ENCODE data around the gene GTPBP3.

The GTPBP3 gene

DNA sequence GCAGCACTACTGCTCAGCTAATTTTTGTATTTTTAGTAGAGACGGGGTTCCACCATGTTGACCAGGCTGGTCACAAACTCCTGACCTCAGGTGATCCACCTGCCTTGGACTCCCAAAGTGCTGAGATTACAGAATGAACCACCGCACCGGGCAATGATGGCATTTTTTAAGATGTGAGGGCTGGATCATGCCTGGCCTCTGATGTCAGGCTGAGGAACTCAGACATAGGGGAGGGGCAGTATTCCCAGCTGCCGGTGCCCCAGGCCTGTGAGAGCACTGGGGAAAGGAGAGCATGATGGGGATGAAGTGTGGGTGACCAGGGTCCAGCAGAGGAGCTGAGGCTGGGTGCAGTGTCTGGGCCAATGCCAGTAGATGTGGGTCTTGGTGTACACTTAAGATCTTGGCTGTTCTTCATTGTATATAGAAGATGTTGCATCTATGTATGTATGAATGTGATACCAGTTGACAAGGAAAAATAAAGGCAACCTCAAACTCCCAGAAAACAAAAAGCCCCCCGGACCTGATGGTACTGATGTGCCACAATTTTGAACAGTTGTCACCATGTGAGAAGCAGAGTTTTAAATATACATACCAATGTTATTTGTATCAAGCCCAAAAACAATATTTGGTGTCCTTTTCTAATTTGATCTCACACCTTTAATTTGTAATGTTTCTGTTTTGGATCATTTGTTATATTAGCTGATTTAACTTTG is 43.2 kb downstream of the GTPBP3 start:
- no peak for DNase-seq (ENCODE audit: low read depth in 2 of 2)

DNA sequence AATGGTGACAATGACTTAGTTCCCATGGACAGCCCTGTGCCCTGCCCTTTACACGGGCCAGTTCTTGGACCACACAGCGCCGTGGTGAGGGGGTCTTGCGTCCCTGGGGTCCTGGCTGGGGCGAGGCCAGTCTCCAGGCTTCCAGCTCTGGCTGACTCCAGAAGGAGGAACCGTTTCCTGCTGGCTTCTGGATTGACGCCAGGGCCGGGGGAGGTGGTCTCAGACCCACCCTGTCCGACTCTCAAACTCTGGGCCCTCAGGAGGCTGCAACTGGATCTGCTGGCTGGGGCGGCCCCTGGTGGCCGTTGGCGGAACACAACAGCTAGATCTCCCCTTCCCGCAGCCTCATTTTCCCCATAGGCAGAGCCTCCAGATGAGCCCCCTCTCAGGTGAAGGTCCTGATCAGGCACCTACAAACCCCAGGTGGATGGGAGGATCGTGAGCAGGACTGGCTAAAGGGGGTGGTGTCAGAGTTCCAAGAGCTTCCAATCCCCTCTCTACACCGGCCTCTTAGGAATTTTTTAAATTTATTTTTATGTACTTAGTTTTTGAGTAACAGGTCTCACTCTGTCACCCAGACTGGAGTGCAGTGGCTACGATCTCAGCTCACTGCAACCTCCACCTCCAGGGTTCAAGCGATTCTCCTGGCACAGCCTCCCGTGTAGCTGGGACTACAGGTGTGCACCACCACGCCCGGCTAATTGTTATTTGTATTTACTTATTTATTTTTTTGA is 48.7 kb downstream of the GTPBP3 start:
- DNase-seq (ENCODE audit: low read depth in 2 of 2), result peak; percentile 60 to 62

DNA sequence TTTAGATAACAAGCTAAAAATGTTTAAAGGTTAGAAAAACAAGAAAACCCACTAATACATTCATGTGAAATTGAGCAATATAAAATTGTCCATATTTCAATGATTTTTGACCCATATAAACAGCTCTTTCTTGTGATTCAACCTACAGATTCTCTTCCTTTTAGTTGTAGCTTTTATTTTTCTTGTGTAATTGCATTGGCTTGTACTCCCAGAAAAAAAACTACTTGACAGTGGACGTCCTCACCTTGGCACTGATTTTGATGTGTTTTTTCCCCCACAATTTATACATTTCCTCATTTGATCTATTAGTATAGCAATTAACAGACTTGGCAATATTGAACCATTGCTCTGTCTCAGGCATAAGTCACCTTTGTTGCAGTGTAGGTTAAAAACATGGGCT is 51.9 kb downstream of the GTPBP3 start:
- DNase-seq (ENCODE audit: low read depth in 2 of 2), result no peak

DNA sequence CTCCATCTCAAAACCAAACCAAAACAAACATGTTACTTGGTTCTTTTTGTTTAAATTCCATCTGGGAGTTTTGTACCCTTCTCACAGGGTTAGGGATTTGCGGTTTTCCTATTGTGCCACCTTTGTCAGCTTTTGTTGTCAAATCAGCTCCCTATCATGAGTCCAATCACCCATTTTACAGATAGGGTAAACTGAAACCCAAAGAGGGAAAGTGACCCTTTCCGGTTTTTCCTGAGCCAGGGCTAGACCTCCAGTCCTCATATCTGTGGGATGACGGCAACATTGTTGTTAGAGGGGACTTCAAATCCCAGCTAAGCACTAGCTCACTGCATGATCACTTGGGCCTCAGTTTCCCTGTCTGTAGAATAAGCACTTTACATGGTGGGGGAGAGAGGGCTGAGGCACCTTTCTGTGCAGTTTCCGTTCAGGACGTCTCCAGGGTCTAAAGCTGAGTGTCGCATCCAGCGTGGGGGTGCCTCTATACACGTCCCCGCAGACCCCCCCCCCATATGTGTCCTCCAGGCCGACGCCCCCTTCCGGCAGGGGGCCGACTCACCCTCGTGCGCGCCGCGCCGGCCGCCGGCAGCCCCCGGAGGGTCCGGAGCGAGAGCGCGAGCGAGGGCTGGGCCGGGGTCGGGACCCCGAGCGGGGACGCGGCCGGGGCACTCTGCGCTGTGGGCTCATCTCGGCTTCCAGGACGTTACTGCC is 52.8 kb downstream of the GTPBP3 start:
- no peak for DNase-seq (ENCODE audit: low read depth in 2 of 2)

DNA sequence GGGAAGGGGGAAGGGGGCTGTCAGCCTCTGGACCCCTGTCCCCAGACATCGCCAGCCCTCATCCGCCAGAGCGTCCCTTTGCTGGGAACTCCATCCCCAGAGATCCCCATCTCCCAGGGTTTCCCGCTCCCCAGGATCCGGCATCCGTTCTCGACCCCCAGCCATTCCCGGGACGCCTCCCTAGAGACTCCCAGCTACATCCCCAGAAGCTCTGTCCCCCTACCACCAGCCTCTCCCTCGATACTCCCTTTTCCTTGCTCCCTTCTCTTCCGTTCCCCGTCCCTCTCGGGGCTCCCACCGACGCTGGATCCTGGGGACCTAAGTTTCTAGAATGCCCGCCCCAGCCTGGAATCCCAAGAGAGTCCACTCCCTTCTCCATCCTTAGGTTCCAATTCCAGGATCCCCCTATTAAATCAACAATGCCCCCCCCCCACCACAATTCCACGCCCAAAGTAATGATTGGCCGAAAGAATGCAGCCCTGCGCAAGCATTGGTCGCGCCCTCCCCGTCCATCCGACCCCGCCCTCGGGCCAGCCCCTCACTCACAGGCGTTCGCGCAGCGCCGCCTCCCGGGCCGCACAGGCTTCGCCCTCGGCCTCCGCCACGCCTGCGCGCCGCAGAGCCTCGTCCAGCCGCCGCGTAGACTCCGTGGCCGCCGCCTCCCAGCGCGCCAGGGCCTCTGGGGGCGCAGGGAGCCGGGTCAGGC is 53.5 kb downstream of the GTPBP3 start:
- DNase-seq (ENCODE audit: low read depth in 2 of 2), result peak; percentile 81 to 91

DNA sequence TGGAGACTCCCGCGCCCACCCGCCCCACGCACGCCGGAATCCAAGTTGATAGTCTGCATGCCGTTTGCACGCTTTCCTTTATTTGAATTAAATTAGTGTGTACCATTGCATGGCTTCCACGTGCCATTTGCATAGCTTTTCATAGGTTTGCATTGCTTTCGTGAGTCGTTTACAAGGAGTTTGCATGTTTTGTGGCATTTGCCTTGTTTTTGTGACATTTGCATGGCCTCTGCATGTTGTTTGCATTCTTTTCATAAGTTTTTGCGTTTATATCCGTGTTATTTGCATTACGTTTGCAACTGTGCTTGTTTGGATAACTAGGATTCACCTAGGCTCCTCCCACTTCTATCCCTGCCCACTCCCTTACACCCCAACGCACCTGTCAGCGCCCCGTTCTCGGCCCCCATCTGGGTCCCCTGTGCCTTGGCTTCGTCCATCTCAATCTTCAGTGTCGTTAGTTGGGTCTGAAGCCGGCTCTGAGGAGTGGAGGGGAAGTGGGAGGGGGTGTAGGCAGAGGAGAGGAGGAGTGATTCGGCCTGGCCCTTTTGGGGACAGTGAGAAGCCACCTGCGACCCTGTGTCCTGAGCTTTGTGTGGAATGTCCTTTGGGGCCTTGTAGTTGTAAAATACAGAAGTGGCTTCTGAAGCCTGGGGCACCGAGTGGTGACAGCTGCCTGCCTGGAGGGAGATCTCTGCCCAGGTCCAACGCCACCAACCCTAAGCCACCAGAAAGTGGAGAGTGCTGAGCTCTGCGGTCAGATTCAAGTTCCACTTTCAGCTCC is 54.2 kb downstream of the GTPBP3 start:
- DNase-seq (ENCODE audit: low read depth in 2 of 2), result no peak

Data from stimulated activated CD4-positive, alpha-beta T cell treated with anti-CD3 and anti-CD28 coated beads, Interleukin-1b, Interleukin-23, amount 100 ng/mL, for 4 hours (primary cell).